ENCODE data around the gene SND1.
"Not testable (repeated sequence)": the region's sequence is repeated elsewhere in the genome, so short reads cannot be mapped to it uniquely, and the experiment has no call there.

SND1 gene

DNA sequence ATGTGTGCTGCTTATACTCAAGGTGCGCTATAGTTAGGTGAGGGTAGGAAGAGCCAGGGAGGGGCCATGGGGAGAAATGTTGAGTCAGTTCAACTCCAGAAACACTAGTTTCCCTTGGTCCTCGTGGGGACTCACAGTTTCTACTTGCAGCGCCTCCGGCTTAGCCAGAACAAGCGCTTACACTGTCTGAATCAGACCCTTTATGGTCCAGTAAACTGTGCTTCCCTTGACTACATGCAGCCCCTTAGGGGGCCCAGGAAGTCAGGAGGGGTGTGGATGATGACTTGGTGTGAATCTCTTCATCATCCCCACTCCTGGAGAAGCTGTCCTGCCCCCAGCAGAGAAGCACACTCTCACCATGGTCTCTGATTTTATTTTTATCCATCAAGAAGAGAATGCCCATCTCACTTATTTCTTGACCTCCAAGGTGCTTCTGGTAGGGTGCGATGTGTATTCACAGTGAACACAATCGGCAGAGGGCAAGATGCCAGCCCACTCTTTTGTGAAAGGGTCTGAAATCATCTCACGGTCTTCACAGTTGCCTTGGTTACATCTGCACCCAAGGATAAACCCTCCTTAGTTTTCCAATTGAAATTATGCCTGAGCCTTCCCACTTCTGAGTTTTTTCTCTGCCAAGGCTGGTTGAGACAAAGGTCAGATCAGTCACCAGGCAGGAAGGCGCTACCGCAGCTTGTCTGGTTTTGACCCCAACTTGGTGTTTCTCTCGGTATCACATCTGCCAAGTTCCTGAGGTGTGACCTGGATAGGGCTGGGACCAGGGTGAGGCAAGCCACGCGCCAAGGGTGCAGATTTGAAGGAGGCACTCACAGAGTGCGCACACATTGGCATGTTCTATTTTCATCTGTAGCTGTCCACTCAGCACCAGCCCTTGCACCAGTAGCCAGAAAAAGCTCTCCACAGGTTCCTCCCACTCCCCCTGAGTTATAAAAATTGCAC, 441.9 kb downstream of the SND1 start:
- no peak for DNase-seq (ENCODE audit: low spot score)

DNA sequence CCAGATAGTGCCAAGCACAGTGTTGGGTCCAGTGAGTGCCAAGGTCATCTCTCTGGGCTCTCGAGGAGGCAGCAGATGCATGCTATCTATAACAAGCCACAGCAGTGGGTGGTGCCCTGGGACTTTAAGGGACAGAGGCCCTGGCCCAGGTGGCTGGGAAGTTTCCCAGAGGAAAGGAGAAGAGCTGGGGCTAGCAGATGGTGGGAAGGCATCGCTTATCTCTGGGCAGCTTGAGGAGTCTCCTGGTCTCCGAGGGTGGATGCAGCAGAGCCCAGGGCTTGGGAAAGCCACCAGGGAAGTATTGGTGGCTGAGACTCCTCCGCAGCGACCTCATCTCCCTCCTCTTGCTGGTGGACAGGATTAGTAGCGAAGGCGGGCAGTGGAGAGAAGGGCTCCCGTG, 442.7 kb downstream of the SND1 start:
- no peak for DNase-seq (ENCODE audit: low spot score)

DNA sequence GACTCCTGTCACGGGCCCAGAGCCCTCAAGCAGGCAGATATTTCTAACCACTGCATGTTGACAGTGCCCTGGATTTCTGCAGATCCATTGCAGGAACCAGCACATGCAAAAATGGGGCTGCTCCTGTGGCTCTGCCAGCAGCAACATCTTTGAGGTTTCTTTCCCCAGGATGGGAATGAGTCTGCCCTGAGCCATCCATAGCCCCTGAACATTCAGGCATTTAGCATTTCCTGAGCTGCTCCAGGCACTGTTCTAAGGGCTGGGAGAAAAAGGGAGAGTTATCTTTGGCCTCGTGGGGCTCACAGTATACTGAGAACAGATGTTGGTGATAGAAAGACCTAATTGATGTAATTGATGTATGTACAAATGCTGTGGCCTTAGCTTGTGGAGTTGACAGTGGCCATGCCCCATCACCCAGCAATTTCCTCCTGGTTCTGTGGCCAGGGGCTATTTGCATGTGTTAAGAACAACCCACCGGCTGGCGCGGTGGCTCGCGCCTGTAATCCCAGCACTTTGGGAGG, 445.3 kb downstream of the SND1 start:
- no peak for DNase-seq (ENCODE audit: low spot score)

DNA sequence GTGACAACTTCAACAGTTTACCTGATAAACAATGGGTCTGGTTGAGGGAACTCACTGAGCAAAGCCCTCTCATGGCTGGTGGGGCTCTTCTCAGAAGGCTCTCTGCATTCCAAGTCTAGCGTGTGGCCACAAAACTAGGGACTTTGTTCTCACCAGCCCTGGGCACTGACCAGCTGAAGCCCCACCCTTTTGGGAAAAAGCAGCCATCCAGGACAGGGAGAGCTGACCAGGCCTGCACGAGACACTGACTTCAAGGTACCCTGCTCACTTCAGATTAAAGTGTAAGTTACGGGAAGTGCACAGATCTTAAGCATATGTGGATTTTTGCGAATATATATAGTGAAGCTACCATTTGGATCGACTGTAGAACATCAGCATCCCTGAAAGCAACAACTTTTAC, 446.6 kb downstream of the SND1 start:
- DNase-seq (ENCODE audit: low spot score): no peak

DNA sequence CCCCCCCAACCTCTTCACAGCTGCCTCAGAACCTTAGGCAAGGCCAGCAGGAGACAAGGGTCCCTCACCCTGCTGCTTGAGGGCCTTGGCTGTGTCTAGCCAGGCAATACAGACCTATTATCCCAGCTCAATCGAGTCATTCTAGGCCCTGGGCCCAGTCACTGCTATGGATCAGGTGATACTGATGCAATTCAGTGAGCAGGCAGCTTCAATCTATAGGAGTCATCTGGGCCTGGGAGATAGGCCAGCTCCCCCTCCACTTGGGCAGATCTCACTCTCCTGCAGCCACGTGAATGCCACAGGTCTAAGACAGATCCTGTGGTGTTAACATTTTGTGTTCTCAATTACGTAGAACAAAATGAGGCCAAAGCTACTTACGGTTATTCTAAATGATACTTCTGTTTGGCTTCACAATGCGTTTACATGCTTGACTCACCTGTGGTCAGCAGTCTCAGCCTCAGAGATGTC, 447.2 kb downstream of the SND1 start:
- no peak for DNase-seq (ENCODE audit: low spot score)

DNA sequence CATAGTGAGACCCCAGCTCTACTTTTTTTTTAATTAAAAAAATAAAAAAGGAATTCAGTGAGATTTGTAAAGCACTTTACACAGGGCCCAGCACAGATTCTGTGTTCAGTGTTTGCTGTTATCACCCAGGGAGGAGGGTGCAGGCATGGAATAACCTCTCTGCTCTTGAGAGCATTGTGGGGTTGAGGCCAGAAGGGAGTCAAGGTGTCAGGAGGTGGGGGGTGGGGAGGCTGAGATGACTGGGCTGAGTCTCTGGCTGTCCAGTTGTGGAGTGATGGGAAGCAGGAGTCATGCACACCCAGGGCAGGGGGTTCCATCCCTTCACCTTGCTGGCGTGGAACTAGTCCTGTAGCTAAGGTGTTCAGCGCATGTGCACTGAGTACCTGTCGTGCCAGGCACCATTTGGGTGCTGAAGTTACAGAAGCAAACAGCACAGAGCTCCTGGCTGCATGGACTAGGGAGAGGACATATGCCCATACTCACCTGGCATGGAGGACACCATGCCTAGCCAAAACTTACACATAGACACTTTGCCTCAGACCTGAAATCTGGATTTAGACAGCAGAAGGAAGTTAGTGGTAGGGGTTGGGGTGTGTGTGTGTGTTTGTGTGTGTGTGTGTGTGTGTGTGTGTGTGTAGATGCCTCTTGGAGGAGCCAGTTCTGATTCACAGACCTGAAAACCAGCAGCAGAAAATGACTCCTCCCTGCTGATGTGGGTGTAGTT, 448.4 kb downstream of the SND1 start:
- DNase-seq (ENCODE audit: low spot score): no peak

DNA sequence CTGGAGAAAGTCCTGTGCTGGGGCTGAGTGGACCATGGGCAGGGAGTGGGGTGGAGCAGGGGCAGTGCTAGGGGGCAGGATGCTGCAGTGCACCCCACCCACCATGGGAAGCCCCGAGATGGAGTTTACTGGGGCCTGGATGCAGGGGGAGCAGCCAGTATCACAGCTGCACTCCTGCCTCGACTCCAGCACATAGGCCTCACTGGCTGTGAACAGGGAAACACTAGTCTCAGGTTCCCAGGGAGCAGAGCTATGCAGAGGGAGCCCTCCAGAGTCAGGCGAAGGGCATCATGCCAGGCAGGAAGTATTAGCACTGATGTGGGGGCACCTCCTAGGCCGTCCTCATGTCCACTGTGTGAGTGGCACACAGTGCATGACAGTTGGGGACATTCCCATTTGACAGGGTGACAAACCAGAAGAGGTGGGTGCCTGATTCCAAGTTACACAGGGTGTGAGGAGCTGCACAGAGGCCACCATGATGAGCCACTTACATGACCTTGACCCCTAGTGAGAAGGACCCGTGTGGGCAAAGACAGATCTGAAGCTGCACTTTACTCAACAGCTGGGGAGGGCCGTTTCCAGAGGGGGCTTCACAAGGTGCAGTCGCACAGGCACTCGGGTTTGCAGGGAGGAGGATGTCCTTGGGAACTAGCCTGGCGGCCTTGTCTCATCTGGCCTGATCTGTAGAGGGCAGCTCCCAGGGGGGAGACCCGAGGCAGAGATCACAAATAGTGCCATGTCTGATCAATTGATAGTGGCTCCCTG, 449.1 kb downstream of the SND1 start:
- DNase-seq (ENCODE audit: low spot score): no peak

DNA sequence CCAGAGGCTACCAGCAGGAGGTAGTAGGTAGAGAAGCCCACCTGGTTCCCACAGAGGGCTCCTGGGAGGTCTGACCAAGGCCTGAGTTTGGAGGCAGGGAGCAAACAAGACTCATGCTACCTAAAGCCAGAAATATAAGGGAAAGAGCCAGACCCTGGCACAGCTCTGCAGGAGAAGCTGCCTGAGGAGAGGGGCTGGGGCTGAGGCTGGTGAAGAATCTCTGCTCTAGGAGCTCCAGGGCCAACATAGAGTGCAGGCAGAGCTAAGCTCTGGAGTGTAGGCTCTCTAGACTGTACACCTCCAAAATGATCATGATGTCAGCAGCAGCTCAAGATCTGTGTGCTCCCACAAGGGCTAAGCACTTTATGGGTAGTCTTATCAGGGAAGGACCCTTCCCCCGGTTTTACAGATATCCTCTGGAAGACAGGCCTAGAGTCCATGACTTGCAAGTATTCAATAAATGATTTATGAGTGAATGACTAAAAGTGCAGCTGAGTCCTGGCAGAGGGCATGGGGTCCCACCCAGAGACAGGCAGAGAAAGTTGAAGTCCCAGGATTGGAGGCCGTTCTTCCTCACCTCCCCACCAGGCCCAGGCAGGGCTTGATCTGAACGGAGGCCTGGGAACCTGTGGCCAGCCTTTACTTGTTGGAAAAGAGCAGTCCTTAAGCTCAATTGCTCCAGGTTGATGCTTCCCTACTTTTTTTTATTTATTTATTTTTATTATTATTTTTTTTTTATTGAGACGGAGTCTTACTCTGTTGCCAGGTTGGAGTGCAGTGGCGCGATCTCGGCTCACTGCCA, 450.7 kb downstream of the SND1 start:
- DNase-seq (ENCODE audit: low spot score): no peak

DNA sequence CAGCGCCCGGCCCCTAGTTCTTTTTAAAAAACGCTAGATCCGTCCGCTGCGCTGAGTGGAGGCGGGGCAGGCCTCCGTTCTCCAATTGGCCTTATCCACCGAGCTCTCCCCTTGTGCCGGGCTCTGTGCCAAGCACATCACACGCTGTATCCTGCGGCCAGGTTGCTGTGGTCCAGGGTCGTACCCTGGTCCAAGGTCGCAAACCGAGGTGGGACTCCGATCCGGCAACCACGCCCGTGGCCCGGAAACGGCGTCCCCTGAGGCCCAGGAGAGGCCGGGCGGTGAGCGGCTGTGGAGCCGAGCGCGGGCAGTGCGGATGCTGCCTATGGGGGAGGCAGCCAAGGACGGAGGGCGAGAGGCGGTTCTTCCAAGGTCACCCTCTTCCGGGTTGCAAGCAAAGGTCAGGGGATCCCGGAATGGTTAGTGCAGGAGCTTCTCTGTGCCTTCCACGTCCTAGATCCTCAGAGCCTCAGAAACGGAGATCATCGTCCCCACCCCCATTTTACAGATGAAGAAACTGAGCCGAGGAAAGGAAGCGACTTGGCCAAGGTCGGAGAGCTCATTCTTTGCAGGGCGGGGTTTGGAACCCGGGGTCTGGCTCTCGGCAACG, 451.6 kb downstream of the SND1 start:
- no peak for DNase-seq (ENCODE audit: low spot score)

DNA sequence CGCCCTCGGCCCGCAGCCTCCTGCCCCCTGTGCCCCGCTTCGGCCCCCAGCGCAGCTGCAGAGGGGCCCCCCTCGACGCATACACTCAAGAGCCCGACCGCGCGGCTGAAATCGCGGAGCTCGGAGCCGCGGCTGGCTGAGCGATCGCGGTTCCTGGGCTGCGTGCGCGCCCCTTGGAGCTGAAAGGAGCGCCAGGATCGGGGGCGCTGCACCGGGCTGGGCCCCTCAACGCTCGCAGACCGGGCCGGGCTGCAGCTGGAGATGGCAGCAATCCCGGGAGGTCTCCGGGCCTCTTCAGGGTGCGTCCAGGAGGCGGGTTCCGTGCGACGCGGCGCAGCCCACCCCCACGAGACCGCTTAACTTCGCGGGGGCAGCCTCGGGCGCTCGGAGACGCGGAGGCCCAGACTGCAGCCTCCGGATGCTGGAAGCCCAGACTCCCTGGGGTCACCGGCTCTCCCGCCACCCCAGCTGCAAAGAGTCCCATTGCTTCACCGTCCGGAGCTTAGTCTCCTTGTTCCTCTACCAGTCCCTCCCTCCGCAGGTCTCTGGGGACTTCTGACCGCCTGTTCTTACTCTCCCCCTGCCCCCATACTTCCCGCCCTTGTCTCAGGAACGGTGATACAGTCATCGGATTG, 452.2 kb downstream of the SND1 start:
- peak; percentile 58 for DNase-seq (ENCODE audit: low spot score)

DNA sequence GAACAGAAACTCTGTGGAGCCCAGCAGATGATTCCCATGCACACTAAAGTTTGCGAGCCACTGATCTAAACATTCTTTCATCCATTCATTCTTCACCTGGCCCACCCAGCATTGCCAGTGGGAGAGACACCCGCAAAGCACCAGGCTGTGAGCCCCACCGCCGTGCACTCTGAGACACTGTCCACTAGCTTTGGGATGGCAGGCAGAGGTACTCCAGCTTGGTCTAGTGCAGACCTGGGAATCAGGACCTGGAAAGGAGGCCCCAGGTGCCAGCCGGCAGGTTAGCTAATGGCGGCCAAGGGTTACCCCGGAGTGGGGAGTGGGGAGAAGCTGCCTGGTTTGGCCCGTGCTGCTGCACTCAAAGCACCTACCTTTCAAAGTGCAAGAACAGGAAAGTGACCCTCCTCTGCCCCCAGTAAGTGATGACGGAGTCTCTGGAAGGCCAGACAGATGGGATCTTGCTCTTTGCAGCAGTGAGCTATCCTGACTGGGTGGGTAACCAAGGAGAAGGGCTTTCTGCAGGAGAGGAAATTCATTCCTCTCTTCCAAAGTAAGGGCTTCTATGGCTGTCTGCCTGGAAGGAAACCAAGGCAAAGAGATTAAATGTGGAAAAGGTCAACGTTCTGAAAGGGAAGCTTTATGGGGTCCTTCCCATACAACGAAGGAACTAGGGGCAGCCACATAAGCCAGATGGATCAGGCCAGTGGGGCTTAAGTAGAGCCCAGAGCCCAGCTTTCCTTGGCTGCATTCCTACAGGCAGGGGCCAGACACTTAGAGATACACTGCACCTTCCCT, 453.4 kb downstream of the SND1 start:
- no peak for DNase-seq (ENCODE audit: low spot score)

DNA sequence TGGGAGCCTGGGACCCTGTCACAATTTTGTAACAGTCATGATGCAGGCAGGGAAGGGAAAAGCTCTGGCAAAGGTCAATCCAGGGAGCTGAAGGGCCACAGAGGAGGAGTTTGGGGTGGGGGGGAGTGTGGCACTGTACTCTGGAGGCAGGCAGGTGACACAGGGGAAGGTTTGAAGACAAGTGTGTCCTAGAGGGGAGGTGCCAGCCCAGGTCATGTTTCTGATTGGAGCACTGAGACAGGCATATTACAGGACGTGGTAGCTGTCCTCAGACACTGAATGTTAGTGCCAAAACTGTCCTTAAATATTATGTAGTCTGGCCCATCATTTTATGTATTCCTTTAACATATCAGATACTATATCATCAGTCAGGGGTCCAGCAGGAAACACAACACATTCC, 454.8 kb downstream of the SND1 start:
- DNase-seq (ENCODE audit: low spot score): no peak

DNA sequence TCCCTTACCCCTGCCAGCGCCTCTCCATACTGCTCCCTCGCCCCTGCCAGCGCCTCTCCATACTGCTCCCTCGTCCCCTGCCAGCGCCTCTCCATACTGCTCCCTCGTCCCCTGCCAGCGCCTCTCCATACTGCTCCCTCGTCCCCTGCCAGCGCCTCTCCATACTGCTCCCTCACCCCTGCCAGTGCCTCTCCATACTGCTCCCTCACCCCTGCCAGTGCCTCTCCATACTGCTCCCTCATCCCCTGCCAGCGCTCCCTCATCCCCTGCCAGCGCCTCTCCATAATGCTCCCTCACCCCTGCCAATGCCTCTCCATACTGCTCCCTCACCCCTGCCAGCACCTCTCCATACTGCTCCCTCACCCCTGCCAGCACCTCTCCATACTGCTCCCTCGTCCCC, 455.5 kb downstream of the SND1 start:
- DNase-seq (ENCODE audit: low spot score): not testable (repeated sequence)

DNA sequence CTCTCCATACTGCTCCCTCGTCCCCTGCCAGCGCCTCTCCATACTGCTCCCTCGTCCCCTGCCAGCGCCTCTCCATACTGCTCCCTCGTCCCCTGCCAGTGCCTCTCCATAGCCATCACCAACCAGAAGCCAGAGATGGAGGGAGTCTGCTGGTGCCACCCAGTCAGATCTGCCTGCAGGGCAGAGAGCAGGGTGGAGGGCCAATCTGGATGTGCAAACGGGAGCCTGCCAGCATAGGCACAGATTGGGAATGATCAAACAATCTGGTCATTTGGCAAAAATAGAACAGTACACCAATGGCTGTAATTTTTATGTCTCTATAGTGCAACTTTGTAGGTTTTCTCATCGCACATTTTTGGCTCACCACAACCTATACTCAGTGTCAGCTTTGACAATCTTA, 456.1 kb downstream of the SND1 start:
- DNase-seq (ENCODE audit: low spot score): no peak

DNA sequence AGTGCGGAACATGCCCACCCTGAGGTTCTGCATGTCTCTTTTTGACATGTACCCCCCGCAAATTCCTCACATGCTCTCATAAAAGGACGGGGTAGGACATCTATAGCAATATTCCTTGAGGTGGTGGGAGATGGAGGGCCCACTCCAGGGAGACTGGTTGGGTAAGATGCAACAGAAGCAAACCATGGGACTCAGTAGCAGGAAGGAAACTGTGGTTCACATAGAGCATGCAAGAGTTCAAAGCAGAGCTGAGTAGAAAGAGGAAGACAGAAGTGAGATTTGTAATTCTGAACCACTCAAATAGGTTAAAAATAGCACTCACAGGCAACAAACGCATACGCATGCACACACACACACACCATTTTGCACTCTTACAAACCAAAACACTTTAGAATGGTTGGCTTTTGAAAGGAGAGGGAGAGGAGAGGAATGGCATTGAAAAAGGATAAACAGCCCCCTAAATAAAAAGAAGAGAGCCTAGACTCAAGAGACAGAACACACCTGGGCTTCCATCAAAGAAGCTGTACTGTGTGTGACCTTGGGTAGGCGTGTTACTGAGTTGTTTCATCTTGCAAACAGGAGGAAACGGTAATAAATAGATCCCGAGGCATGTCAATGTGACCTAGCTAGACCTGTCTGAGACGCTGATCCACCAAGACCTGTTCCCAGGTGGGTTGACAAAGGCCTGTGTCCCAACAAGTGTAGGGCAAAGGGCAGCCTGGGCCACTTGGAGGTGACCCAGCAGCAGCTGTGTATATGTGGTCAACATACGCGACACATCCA, 456.8 kb downstream of the SND1 start:
- DNase-seq (ENCODE audit: low spot score): no peak

DNA sequence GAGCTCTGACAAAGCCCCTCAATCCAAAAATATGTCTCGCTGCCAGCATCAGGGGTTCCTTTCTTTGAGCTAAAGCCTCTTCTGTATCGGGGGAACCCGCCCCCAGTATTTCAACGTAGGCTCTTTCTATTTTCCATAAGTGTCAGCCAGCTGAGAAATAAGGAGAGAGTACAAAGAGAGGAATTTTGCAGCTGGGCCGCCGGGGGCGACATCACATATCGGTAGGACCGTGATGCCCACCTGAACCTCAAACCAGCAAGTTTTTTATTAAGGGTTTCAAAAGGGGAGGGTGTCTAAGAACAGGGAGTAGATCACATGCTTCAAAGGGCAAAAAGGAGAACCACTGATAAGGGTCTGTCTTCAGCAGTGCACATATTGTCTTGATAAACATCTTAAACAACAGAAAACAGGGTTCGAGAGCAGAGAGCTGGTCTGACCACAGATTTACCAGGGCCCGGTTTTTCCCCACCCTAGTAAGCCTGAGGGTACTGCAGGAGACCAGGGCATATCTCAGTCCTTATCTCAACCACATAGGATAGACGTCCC, 457.5 kb downstream of the SND1 start:
- DNase-seq (ENCODE audit: low spot score): not testable (repeated sequence)

DNA sequence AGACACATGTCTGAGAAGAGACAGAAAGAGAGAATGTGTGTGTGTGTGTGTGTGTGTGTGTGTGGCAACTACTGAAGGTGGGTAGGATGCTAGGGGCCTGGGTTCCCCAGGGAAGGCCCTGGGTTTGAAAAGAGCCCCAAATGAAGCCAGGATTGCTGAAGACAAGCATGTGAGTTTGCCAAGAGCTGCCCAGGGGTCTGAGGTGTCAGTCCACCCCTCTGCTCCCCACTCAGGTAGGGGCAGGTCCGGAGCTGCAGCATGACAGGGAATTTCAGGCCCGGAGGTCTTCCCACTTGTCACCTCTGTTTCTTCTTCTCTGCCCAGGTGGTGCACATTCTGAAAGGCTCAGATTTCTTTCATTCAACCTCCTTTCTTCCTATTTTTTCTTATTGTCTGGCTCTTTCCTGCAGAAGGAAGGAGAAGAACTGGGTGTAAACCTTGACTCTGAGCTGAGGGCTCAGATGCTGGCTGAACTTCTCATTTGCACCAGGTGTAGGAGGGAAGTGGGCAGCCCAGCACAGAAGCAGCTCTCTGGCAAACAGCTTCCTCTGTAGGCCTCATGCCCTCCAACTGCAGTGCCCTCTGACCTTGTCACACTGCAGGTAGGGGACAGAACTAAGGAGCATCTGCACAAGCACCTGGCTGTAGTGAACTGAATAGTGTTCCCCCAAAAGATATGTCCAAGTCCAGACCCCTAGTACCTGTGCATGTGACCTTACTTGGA, 458.8 kb downstream of the SND1 start:
- DNase-seq (ENCODE audit: low spot score): no peak

All from SK-N-DZ (cell line).